NCI-H524 (cell line): ENCODE results near the gene RYR2.

ENCODE experiments used
- DNase-seq, 2 experiments: peaks; one replicate each; lab custom pipeline; 2025; lab: John Stamatoyannopoulos, UW

The RYR2 gene

GRCh38 chr1:237197470-237198425 lies 155.8 kb downstream of the RYR2 start:
- DNase-seq, result no peak

- DNase-seq, result no peak
These were observed 157.0 kb downstream of the RYR2 start for GRCh38 chr1:237199026-237199425.

GRCh38 chr1:237201155-237201554 lies 159.2 kb downstream of the RYR2 start:
- no peak for DNase-seq

GRCh38 chr1:237204841-237205240 lies 162.9 kb downstream of the RYR2 start:
- DNase-seq, result no peak

- DNase-seq, result peak in 1 of 2 experiments; percentile 43
These were observed 163.5 kb downstream of the RYR2 start for GRCh38 chr1:237205400-237206064.

- DNase-seq, result no peak
These were observed 164.1 kb downstream of the RYR2 start for GRCh38 chr1:237206065-237206414.

- DNase-seq, result no peak
These were observed 169.0 kb downstream of the RYR2 start for GRCh38 chr1:237211031-237211430.

GRCh38 chr1:237211540-237211939 lies 169.6 kb downstream of the RYR2 start:
- DNase-seq, result no peak

GRCh38 chr1:237219751-237220642 lies 178.0 kb downstream of the RYR2 start:
- DNase-seq, result peak; percentile 66 to 85

- no peak for DNase-seq
These were observed 181.4 kb downstream of the RYR2 start for GRCh38 chr1:237223419-237223818.

GRCh38 chr1:237226177-237226944 lies 184.4 kb downstream of the RYR2 start:
- no peak for DNase-seq

- peak; percentile 38 to 60 for DNase-seq
These were observed 185.5 kb downstream of the RYR2 start for GRCh38 chr1:237227476-237227875.

GRCh38 chr1:237228421-237228820 lies 186.4 kb downstream of the RYR2 start:
- no peak for DNase-seq

- no peak for DNase-seq
These were observed 187.3 kb downstream of the RYR2 start for GRCh38 chr1:237229333-237229732.

- peak in 1 of 2 experiments; percentile 64 for DNase-seq
These were observed 190.5 kb downstream of the RYR2 start for GRCh38 chr1:237232501-237232900.

- peak; percentile 85 to 91 for DNase-seq
These were observed 193.1 kb downstream of the RYR2 start for GRCh38 chr1:237235091-237235490.

- no peak for DNase-seq
These were observed 195.7 kb downstream of the RYR2 start for GRCh38 chr1:237237721-237238120.

GRCh38 chr1:237239248-237239647 lies 197.3 kb downstream of the RYR2 start:
- no peak for DNase-seq

- no peak for DNase-seq
These were observed 199.1 kb downstream of the RYR2 start for GRCh38 chr1:237241038-237241437.

GRCh38 chr1:237244778-237245177 lies 202.8 kb downstream of the RYR2 start:
- no peak for DNase-seq

GRCh38 chr1:237247442-237247841 lies 205.5 kb downstream of the RYR2 start:
- no peak for DNase-seq
